ENCODE results near the gene GPR3. TPM values are rescaled to one million over a fixed set of nuclear protein-coding genes. Genes with fewer than 3 reads are reported as not detected.

GPR3 gene
- total RNA-seq, 1 experiment from 2014 or later, result 0.98 TPM

GRCh38 chr1:27428316-27429028 lies 36.0 kb downstream of the GPR3 start:
- Histone ChIP-seq H2AFZ (no peak overlapping the region), H4K20me1 (ENCODE audit: insufficient read depth) (no peaks in the 10 kb centered on the region; the same call in 1 of the 2 replicates), H3F3A (ENCODE audit: insufficient read depth, low read depth) (no peaks in the 10 kb centered on the region; the same call in 1 of the 2 replicates), H3K4me1 (replicated peaks; ENCODE audit: insufficient read depth) (no peaks in the 10 kb centered on the region), H3K9me3 (ENCODE audit: insufficient read depth, low read depth) (no peaks in the 10 kb centered on the region), H3K79me2 (ENCODE audit: low read depth) (0 out of 2 replicates have a peak, but pooled peaks cover 3% of the 10 kb centered on the region), H3K27ac (no peak overlapping the region), H3K9me2 (ENCODE audit: insufficient read depth) (no peaks in the 10 kb centered on the region), H3K4me2 (no peak overlapping the region), H3K27me3 (ENCODE audit: insufficient read depth, low read depth) (no peaks in the 10 kb centered on the region), H3K4me3 (no peak overlapping the region), H3K36me3 (ENCODE audit: low read depth) (no peaks in the 10 kb centered on the region)
- DNase-seq, result no peak
- intact Hi-C loops (cut with micrococcal nuclease; ENCODE audit: unreplicated experiment), result no loop called here
- BruUV-seq (replicated peaks), result no TSS peak
- POLR2A ChIA-PET (ENCODE audit: unreplicated experiment), result no interaction called here
- CTCF ChIA-PET, result no interaction called here
- TF ChIP-seq, protein P1, sequence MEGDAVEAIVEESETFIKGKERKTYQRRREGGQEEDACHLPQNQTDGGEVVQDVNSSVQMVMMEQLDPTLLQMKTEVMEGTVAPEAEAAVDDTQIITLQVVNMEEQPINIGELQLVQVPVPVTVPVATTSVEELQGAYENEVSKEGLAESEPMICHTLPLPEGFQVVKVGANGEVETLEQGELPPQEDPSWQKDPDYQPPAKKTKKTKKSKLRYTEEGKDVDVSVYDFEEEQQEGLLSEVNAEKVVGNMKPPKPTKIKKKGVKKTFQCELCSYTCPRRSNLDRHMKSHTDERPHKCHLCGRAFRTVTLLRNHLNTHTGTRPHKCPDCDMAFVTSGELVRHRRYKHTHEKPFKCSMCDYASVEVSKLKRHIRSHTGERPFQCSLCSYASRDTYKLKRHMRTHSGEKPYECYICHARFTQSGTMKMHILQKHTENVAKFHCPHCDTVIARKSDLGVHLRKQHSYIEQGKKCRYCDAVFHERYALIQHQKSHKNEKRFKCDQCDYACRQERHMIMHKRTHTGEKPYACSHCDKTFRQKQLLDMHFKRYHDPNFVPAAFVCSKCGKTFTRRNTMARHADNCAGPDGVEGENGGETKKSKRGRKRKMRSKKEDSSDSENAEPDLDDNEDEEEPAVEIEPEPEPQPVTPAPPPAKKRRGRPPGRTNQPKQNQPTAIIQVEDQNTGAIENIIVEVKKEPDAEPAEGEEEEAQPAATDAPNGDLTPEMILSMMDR (conservative IDR thresholded peaks at IDR 0.05), result no peak
- TF ChIP-seq EZH2 (IDR thresholded peaks at IDR 0.05; ENCODE audit: low read depth), result no peak

DNA sequence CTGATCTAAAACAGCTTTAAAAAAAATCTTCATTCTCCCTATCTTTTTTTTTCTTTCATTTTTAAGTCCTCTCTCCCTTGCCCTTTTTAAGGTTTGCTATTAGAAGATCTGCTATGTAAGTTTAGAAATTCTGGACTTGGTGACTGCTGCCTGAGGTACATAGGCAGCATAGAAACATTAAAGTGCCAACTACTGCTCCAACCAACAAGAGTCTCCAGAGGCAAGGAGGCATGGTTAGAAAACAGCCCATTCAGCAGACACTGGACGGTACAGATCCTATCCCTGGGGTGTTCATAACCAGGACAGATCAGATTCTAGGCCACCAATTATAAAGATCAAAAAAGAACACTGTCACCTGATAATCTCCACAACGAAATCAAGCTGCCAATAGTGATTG lies 36.6 kb downstream of the GPR3 start:
- DNase-seq, result no peak
- CTCF ChIA-PET, result interaction anchor here (0.6 kb wide), 1 partner anchor 184 kb away, joined by 7 read pairs; no protein-coding TSS in a partner anchor
- Histone ChIP-seq H3K4me1 (replicated peaks; ENCODE audit: insufficient read depth) (no peaks in the 10 kb centered on the region), H3K9me2 (ENCODE audit: insufficient read depth) (no peaks in the 10 kb centered on the region), H3K4me2 (no peak overlapping the region), H3K4me3 (no peak overlapping the region), H3K79me2 (ENCODE audit: low read depth) (0 out of 2 replicates have a peak, but pooled peaks cover 3% of the 10 kb centered on the region), H2AFZ (no peak overlapping the region), H3K27ac (no peak overlapping the region), H3K36me3 (ENCODE audit: low read depth) (no peaks in the 10 kb centered on the region), H4K20me1 (ENCODE audit: insufficient read depth) (no peaks in the 10 kb centered on the region; the same call in 1 of the 2 replicates), H3K9me3 (ENCODE audit: insufficient read depth, low read depth) (no peaks in the 10 kb centered on the region), H3F3A (ENCODE audit: insufficient read depth, low read depth) (no peaks in the 10 kb centered on the region; the same call in 1 of the 2 replicates), H3K27me3 (ENCODE audit: insufficient read depth, low read depth) (no peaks in the 10 kb centered on the region)
- POLR2A ChIA-PET (ENCODE audit: unreplicated experiment), result no interaction called here
- BruUV-seq (replicated peaks), result no TSS peak
- TF ChIP-seq, protein P1 (conservative IDR thresholded peaks at IDR 0.05), result no peak
- TF ChIP-seq EZH2 (IDR thresholded peaks at IDR 0.05; ENCODE audit: low read depth), result no peak
- intact Hi-C loops (cut with micrococcal nuclease; ENCODE audit: unreplicated experiment), result no loop called here

DNA sequence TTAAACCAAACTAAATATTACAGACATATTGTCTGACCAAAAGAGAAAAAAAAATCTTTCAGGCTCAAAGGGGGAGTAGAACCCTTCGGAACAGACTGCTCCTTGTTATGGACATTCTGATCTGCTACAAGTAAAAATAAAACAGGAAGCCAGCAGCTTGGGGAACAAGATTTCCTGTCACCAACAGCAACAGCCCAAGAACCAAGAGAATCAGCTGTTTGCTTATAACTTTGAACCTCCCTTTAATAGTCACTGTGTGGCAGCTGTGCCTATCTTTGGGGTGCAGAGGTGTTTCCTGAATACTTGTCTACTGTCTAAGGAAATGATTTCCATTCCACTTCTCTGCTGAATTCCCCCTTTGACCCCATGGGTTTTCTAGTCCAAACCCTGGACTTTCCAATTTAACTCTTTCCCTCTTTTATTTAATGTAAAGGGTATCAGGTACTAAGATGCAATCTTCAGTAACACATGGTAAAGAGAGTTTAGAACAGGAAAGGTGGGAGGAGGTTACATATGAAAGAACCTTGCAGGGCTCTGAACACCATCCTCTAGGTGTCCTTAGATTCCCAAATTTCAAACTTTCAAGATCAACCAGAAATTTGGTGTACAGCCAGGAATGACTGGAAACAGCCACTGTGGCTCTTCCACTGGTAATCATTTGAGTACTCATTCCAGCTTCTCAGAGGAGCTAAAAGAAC lies 38.6 kb downstream of the GPR3 start:
- BruUV-seq (replicated peaks), result no TSS peak
- no peak overlapping the region for H3K27ac ChIP-seq
- no peaks in the 10 kb centered on the region; the same call in 1 of the 2 replicates for H4K20me1 ChIP-seq (ENCODE audit: insufficient read depth)
- no peaks in the 10 kb centered on the region for H3K27me3 ChIP-seq (ENCODE audit: insufficient read depth, low read depth)
- no peak overlapping the region for H3K4me2 ChIP-seq
- peaks cover 3% of the 10 kb centered on the region for H3K4me1 ChIP-seq (replicated peaks; ENCODE audit: insufficient read depth)
- ChIA-PET POLR2A (ENCODE audit: unreplicated experiment) (no interaction called here), CTCF (no interaction called here)
- DNase-seq, result no peak
- TF ChIP-seq, protein P1 (conservative IDR thresholded peaks at IDR 0.05), result no peak
- no peak for TF ChIP-seq EZH2 (IDR thresholded peaks at IDR 0.05; ENCODE audit: low read depth)
- intact Hi-C loops (cut with micrococcal nuclease; ENCODE audit: unreplicated experiment), result no loop called here
- no peak overlapping the region for H3K4me3 ChIP-seq
- H3F3A ChIP-seq (ENCODE audit: insufficient read depth, low read depth), result no peaks in the 10 kb centered on the region
- peaks cover 19% of the 10 kb centered on the region for H3K79me2 ChIP-seq (ENCODE audit: low read depth)
- no peaks in the 10 kb centered on the region for H3K36me3 ChIP-seq (ENCODE audit: low read depth)
- H3K9me3 ChIP-seq (ENCODE audit: insufficient read depth, low read depth), result no peaks in the 10 kb centered on the region
- H2AFZ ChIP-seq, result no peak overlapping the region
- H3K9me2 ChIP-seq (ENCODE audit: insufficient read depth), result no peaks in the 10 kb centered on the region
